Raji (cell line): ENCODE data around the gene OR51E1.

Experiments
- POLR2A ChIP-seq: IDR thresholded peaks from 2 replicates; pipeline ENCODE4 v1.6.1; 2011; ENCODE audit warnings: low read depth, low read length, control low read depth; ENCODE audit not compliant: insufficient read depth

Gene OR51E1

GRCh38 chr11:4643682-4644081, at the start of gene OR51E1:
OR51E1 (plus strand) TSS chr11:4643982; CDS start chr11:4652527, 8,545 bp downstream.
- no peak for TF ChIP-seq POLR2A

- TF ChIP-seq POLR2A = no peak
Measured at GRCh38 chr11:4605057-4605456, 38.7 kb upstream of the OR51E1 start.

- no peak for TF ChIP-seq POLR2A
Measured at GRCh38 chr11:4606231-4607015, 37.4 kb upstream of the OR51E1 start.

- TF ChIP-seq POLR2A = no peak
Measured at GRCh38 chr11:4607096-4607495, 36.7 kb upstream of the OR51E1 start.

GRCh38 chr11:4607781-4608666, 35.8 kb upstream of the OR51E1 start, which contains the start of gene TRIM68:
TRIM68 (minus strand) TSS chr11:4608231; CDS start chr11:4605504, 2,727 bp downstream.
- TF ChIP-seq POLR2A = no peak

GRCh38 chr11:4610258-4610935, 33.4 kb upstream of the OR51E1 start:
- no peak for TF ChIP-seq POLR2A

- no peak for TF ChIP-seq POLR2A
Measured at GRCh38 chr11:4611986-4612385, 31.8 kb upstream of the OR51E1 start.

- no peak for TF ChIP-seq POLR2A
Measured at GRCh38 chr11:4615856-4616444, 27.8 kb upstream of the OR51E1 start.

GRCh38 chr11:4619514-4619913, 24.3 kb upstream of the OR51E1 start:
- TF ChIP-seq POLR2A = no peak

GRCh38 chr11:4626207-4627099, 17.3 kb upstream of the OR51E1 start:
- no peak for TF ChIP-seq POLR2A

GRCh38 chr11:4636136-4636535, 7.6 kb upstream of the OR51E1 start:
- TF ChIP-seq POLR2A = no peak

- no peak for TF ChIP-seq POLR2A
Measured at GRCh38 chr11:4636962-4637661, 6.7 kb upstream of the OR51E1 start, which contains the start of gene OR51D1. OR51D1 (plus strand) TSS chr11:4637477; CDS start chr11:4639791, 2,314 bp downstream.

GRCh38 chr11:4637662-4638047, 6.1 kb upstream of the OR51E1 start:
- TF ChIP-seq POLR2A = no peak
